ENCODE data around the gene TSC22D4. TPM values are rescaled to one million over a fixed set of nuclear protein-coding genes. Genes with fewer than 3 reads are reported as not detected.
"Not testable (repeated sequence)": the region's sequence is repeated elsewhere in the genome, so short reads cannot be mapped to it uniquely, and the experiment has no call there.

The TSC22D4 gene
- total RNA-seq, 2 experiments from 2014 or later, result 133 to 136 TPM

DNA sequence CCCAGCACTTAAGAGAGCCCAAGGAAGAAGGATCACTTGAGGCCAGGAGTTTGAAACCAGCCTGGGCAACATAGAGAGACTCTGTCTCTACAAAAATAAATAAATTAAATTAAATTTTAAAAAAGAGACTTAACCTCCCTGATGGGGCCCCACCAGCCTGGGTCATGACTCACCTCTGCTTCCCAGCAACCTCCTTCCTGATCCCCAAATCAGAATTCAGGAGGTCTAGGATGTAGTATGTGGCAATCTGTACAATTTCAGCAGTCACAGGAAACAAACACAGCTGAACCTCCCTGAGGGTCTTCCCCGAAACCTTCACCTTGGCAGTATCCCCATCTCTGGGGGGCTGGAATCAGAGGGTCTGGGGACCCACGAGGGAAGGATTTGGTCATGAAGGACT lies 33.0 kb downstream of the TSC22D4 start:
- CTCF ChIA-PET, result interaction anchor here (0.7 to 1.9 kb wide), 3 partner anchors 9 to 260 kb away, joined by 3 to 7 read pairs (median 3); partner anchors contain the start of gene POP7
- Mint-ChIP-seq H3K27me3 (no peaks in the 10 kb centered on the region), H3K9me3 (no peaks in the 10 kb centered on the region), H3K4me3 (no peak overlapping the region), H3K36me3 (ENCODE audit: low read depth) (no peaks in the 10 kb centered on the region), H3K27ac (no peak overlapping the region), H3K4me1 (peaks cover 35% of the 10 kb centered on the region)
- DNase-seq, result no peak
- POLR2A ChIA-PET, result interaction anchor here (4.7 kb wide), 1 partner anchor 17 kb away, joined by 43 read pairs; the partner anchor contains the start of genes MEPCE and ZCWPW1

GRCh38 chr7:100444311-100445278 lies 34.4 kb downstream of the TSC22D4 start:
- POLR2A ChIA-PET, result interaction anchor here (0.8 to 4.7 kb wide), 4 partner anchors 9 to 287 kb away, joined by 3 to 43 read pairs (median 14); partner anchors contain the start of genes MEPCE, PPP1R35 and ZCWPW1
- Mint-ChIP-seq H3K27me3 (no peaks in the 10 kb centered on the region), H3K4me1 (peaks cover 29% of the 10 kb centered on the region), H3K27ac (peak overlapping the region; percentile 73), H3K9me3 (no peaks in the 10 kb centered on the region), H3K4me3 (no peak overlapping the region), H3K36me3 (ENCODE audit: low read depth) (no peaks in the 10 kb centered on the region)
- CTCF ChIA-PET, result interaction anchor here (0.6 to 1.9 kb wide), 8 partner anchors 8 to 318 kb away, joined by 3 to 7 read pairs (median 4); partner anchors contain the start of genes MBLAC1 and PPP1R35
- DNase-seq, result no peak

DNA sequence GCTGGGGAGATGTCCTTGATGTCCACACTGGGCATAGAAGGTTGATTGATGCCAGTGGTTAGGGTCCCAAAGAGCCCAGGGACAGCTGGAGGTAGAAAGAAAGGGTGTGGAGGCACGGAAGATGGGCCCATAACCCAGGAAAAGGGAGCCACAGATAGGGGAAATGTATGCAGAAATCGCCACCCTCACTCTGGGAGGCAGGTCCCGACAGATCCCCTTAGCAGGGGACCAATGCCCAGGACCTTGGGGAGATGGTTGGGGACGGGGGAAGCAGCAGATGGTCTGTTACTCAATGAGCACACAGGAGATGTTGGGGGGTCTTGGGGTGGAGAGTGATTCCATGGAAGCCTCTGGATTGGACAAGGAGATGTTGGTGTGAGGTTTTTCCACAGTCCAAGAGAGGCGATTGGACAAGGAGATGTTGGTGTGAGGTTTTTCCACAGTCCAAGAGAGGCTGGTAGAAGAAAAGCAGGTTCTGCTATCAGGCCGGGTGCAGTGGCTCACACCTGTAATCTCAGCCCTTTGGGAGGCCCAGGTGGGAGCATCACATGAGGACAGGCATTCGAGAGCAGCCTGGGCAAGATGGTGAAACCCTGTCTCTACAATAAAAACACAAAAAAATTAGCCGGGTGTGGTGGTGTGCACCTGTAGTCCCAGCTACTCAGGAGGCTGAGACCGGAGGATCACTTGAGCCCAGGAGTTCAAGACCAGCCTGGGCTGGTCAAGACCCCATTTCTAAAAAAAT lies 35.7 kb downstream of the TSC22D4 start:
- CTCF ChIA-PET, result no interaction called here
- DNase-seq, result no peak
- H3K27ac Mint-ChIP-seq, result peak overlapping the region; percentile 33
- H3K9me3 Mint-ChIP-seq, result no peaks in the 10 kb centered on the region
- POLR2A ChIA-PET, result interaction anchor here (1.2 to 4.7 kb wide), 2 partner anchors 12 to 14 kb away, joined by 3 to 43 read pairs; partner anchors contain the start of genes MEPCE and ZCWPW1
- no peak overlapping the region for H3K4me3 Mint-ChIP-seq
- peaks cover 29% of the 10 kb centered on the region for H3K4me1 Mint-ChIP-seq
- H3K27me3 Mint-ChIP-seq, result no peaks in the 10 kb centered on the region
- H3K36me3 Mint-ChIP-seq (ENCODE audit: low read depth), result no peaks in the 10 kb centered on the region

GRCh38 chr7:100441641-100442535 lies 37.1 kb downstream of the TSC22D4 start:
- H3K4me1 Mint-ChIP-seq, result peaks cover 30% of the 10 kb centered on the region
- CTCF ChIA-PET, result no interaction called here
- no peaks in the 10 kb centered on the region for H3K9me3 Mint-ChIP-seq
- H3K27ac Mint-ChIP-seq, result no peak overlapping the region
- no peak overlapping the region for H3K4me3 Mint-ChIP-seq
- no peaks in the 10 kb centered on the region for H3K27me3 Mint-ChIP-seq
- H3K36me3 Mint-ChIP-seq (ENCODE audit: low read depth), result no peaks in the 10 kb centered on the region
- POLR2A ChIA-PET, result interaction anchor here (0.7 kb wide), 1 partner anchor 213 kb away, joined by 3 read pairs; no protein-coding TSS in a partner anchor
- DNase-seq, result no peak

DNA sequence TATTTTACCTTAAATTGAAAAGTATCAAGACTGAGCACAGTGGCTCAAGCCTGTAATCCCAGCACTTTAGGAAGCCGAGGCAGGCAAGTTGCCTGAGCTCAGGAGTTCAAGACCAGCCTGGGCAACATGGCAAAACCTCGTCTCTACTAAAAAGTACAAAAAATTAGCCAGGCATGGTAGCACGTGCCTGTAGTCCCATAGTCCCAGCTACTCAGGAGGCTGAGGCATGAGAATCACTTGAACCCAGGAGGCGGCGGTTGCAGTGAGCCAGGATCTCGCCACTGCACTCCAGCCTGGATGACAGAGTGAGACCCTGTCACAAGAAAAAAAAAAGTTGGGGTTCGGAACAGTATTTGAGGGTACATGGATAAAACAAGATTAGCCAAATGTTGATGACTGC lies 39.8 kb downstream of the TSC22D4 start:
- H3K9me3 Mint-ChIP-seq, H3K27me3 Mint-ChIP-seq, H3K27ac Mint-ChIP-seq, DNase-seq, H3K4me3 Mint-ChIP-seq: not testable (repeated sequence)
- ChIA-PET POLR2A (interaction anchor here (4.3 kb wide), 1 partner anchor 11 kb away, joined by 30 read pairs; the partner anchor contains the start of gene ZCWPW1), CTCF (interaction anchor here (2.1 kb wide), 1 partner anchor 11 kb away, joined by 6 read pairs; no protein-coding TSS in a partner anchor)
- H3K4me1 Mint-ChIP-seq, result peaks cover 21% of the 10 kb centered on the region
- H3K36me3 Mint-ChIP-seq (ENCODE audit: low read depth), result peaks cover 20% of the 10 kb centered on the region

DNA sequence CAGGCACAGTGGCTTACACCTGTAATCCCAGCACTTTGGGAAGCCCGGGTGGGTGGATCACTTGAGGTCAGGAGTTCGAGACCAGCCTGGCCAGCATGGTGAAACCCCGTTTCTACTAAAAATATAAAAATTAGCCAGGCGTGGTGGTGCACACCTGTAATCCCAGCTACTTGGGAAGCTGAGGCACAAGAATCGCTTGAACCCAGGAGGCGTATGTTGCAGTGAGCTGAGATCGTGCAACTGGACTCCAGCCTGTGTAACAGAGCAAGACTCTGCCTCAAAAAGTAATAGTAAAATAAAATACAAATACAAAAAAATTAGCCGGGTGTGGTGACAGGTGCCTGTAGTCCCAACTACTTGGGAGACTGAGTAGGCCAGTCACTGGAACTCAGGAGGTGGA lies 40.3 kb downstream of the TSC22D4 start:
- H3K27me3 Mint-ChIP-seq, H3K9me3 Mint-ChIP-seq, H3K27ac Mint-ChIP-seq, DNase-seq, H3K4me3 Mint-ChIP-seq: not testable (repeated sequence)
- ChIA-PET POLR2A (interaction anchor here (2.5 to 4.3 kb wide), 2 partner anchors 11 to 148 kb away, joined by 8 to 30 read pairs; partner anchors contain the start of genes FBXO24, LRCH4 and ZCWPW1), CTCF (interaction anchor here (1.4 to 2.1 kb wide), 2 partner anchors 11 to 12 kb away, joined by 6 to 7 read pairs; no protein-coding TSS in a partner anchor)
- H3K4me1 Mint-ChIP-seq, result peaks cover 23% of the 10 kb centered on the region
- peaks cover 25% of the 10 kb centered on the region for H3K36me3 Mint-ChIP-seq (ENCODE audit: low read depth)

GRCh38 chr7:100438172-100438571 lies 40.8 kb downstream of the TSC22D4 start:
- ChIA-PET CTCF (interaction anchor here (1.4 kb wide), 1 partner anchor 13 kb away, joined by 7 read pairs; no protein-coding TSS in a partner anchor), POLR2A (interaction anchor here (0.8 to 4.3 kb wide), 3 partner anchors 10 to 273 kb away, joined by 3 to 30 read pairs (median 8); partner anchors contain the start of genes FBXO24, LRCH4 and ZCWPW1)
- peak overlapping the region; percentile 52 for H3K27ac Mint-ChIP-seq

DNA sequence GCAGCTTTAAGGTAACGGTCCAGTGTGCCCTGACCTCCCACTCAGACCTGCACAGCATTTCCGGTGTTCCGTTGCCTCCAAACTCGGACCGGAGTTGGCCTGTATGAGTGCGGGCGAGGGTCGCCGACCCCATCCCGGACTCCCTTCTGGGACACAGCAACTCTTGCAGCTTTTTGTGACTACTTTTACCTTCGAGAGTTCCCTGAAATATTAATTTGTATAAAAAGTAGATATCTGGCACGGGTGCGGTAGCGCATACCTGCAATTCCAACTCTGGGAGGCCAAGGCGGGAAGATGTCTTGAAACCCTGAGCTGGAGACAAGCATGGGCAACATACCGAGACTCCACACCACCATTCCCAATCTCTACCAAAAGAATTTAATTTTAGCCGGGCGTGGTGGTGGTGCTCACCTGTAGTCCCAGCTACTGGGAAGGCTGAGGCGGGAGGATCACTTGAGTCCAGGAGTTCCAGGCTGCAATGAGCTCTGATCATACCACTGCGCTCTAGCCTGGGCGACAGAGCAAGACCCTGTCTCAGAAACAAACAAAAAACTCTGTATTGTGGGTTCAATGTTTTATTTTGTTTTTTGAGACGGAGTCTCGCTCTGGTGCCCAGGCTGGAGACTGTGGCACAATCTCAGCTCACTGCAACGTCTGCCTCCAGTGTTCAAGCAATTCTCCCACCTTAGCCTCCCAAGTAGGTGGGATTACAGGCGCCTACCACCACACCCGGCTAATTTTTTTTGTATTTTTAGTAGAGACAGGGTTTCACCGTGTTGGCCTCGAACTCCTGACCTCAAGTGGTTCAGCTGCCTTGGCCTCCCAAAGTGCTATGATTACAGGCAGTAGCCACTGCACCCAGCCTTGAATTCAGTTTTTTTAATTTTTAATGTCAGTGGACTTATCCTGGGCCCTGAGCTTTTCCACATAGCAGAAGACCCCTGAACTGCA lies 41.6 kb downstream of the TSC22D4 start:
- no peak for DNase-seq
- Mint-ChIP-seq H3K4me1 (peaks cover 29% of the 10 kb centered on the region), H3K4me3 (peak overlapping the region; percentile 79), H3K27ac (peak overlapping the region; percentile 97), H3K9me3 (no peaks in the 10 kb centered on the region), H3K36me3 (ENCODE audit: low read depth) (peaks cover 38% of the 10 kb centered on the region), H3K27me3 (no peaks in the 10 kb centered on the region)
- CTCF ChIA-PET, result interaction anchor here (0.6 to 1.7 kb wide), 11 partner anchors 8 to 521 kb away, joined by 3 to 10 read pairs (median 4); partner anchors contain the start of genes POP7 and ZCWPW1
- POLR2A ChIA-PET, result interaction anchor here (0.8 to 4.3 kb wide), 17 partner anchors 7 to 311 kb away, joined by 3 to 30 read pairs (median 4); partner anchors contain the start of genes FBXO24, LRCH4, MBLAC1 and MOSPD3

More at GRCh38 chr7:100438172-100438571, 40.8 kb downstream of the TSC22D4 start:
- no peaks in the 10 kb centered on the region for H3K9me3 Mint-ChIP-seq
- no peak overlapping the region for H3K4me3 Mint-ChIP-seq
- H3K36me3 Mint-ChIP-seq (ENCODE audit: low read depth), result peaks cover 31% of the 10 kb centered on the region
- H3K4me1 Mint-ChIP-seq, result peaks cover 26% of the 10 kb centered on the region
- DNase-seq, result no peak
- H3K27me3 Mint-ChIP-seq, result no peaks in the 10 kb centered on the region

DNA sequence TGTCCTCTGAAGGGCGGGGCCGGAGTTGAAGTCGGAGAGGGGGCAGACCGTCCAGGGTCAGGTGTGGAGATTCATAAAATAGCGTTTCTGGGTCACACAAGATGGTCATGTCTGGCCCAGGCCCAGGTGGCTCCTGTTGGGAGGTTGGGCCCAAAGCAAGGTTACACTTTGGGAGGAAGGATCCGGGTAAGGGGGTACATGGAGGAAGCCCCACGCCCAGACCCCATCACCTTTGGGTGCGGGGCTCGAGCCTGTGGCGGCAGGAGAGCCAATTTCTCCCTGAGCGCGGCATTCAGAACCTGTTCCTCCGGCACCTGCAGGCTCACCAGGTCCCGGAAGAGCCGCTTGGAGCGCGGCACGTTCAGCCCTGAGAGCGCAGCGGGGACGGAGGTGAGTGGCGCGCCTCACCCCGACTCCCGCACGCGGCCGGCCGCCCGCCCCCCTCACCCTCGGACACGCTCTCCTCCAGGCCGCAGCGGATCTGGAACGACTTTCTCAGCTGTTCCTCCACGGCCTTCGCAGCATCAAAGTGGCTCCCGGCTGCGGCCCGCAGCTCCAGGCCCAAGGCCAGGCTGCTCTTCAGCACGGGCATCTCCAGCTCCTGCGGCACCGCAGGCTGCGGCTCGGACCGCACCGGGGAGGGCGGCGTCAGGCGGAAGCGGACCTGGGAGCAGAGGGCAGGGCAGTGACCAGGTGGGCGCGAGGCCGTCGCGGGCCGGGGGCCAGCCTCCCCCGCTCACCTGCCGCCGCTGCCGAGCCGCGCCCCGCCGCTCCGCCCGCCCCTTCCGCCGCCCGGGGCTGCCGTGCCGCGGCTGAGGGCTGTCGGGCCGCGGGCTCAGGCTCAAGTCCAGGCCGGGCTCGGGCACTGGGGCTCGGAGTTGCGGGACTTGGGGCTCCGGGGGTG lies 43.4 kb downstream of the TSC22D4 start:
- peaks cover 51% of the 10 kb centered on the region for H3K36me3 Mint-ChIP-seq (ENCODE audit: low read depth)
- H3K4me3 Mint-ChIP-seq, result peak overlapping the region; percentile 89
- H3K9me3 Mint-ChIP-seq, result no peaks in the 10 kb centered on the region
- DNase-seq, result peak; percentile 61
- POLR2A ChIA-PET, result interaction anchor here (0.7 to 4.3 kb wide), 27 partner anchors 8 to 439 kb away, joined by 3 to 30 read pairs (median 4); partner anchors contain the start of genes AGFG2, FBXO24, LRCH4 and MBLAC1
- peaks cover 46% of the 10 kb centered on the region for H3K4me1 Mint-ChIP-seq
- no peaks in the 10 kb centered on the region for H3K27me3 Mint-ChIP-seq
- CTCF ChIA-PET, result interaction anchor here (0.9 to 1.7 kb wide), 6 partner anchors 7 to 47 kb away, joined by 3 to 10 read pairs (median 4); partner anchors contain the start of gene ZCWPW1
- peak overlapping the region; percentile 93 for H3K27ac Mint-ChIP-seq
